Spinal cord (tissue), 10 donors: ENCODE data around the gene BCHE. TPM values are rescaled to one million over a fixed set of nuclear protein-coding genes. Genes with fewer than 3 reads are reported as not detected.
A peak's percentile ranks its signal among the peaks of the same experiment; 100 is the strongest.

Experiments used
- DNase-seq, 6 donors: peaks; one replicate each; pipeline versions ENCODE4 v3.0.0 to v3.0.0-alpha.2; 2013 to 2015; ENCODE audit warnings: low spot score in 6 of 6, low read depth in 4 of 6
- H3K27ac ChIP-seq: one replicate; pipeline ENCODE4 v1.5.1; 2013; ENCODE audit warnings: low read depth, low read length, control low read depth
- H3K27me3 ChIP-seq: one replicate; pipeline ENCODE4 v1.6.1; 2013; ENCODE audit warnings: low read length; ENCODE audit not compliant: control insufficient read depth, insufficient read depth
- H3K36me3 ChIP-seq: one replicate; pipeline ENCODE4 v1.6.1; 2013; ENCODE audit warnings: low read length; ENCODE audit not compliant: control insufficient read depth, insufficient read depth
- H3K4me1 ChIP-seq: one replicate; pipeline ENCODE4 v1.6.1; 2013; ENCODE audit warnings: low read length; ENCODE audit not compliant: control insufficient read depth, insufficient read depth
- H3K4me3 ChIP-seq: one replicate; pipeline ENCODE4 v1.5.1; 2013; ENCODE audit warnings: low read depth, low read length, control low read depth
- H3K9me3 ChIP-seq: one replicate; pipeline ENCODE4 v1.6.1; 2013; ENCODE audit warnings: low read length; ENCODE audit not compliant: control insufficient read depth, insufficient read depth
- WGBS: methylation state at CpG from one replicate; pipeline ENCODE4 v1.1.5; 2013; ENCODE audit warnings: missing lambda C conversion rate; ENCODE audit not compliant: insufficient coverage; 5-methylcytosine and 5-hydroxymethylcytosine counted together
- long read RNA-seq, 4 donors: transcript quantifications; one replicate each; lab custom pipeline, GENCODE V29; 2026
- polyA plus RNA-seq, 2 donors: library from polyadenylated mRNA; unstranded; fragments of 120-200 nt; gene quantifications; one replicate each; pipeline ENCODE4 v1.2.1, GENCODE V29; 2013; ENCODE audit not compliant: insufficient read length in 2 of 2
- total RNA-seq, 2 donors: library from RNA; depleted of rRNA in 1 of 2; stranded (reverse); fragments of 120-200 nt in 1 of 2; fragments of >200 nt in 1 of 2; gene quantifications; one replicate each; pipeline versions ENCODE4 v1.2.3 to v1.2.4, GENCODE V29; 2013 to 2014
- donor health status: healthy.

The BCHE gene
- total RNA-seq = 10 to 100 TPM; 32.1 to 41.0 TPM
- 10 to 100 TPM; 36.0 to 58.8 TPM for polyA plus RNA-seq
- long read RNA-seq, donor 1, transcript BCHE-201 (4 exons, 2,454 nt) = major isoform, 14 of 28 reads
- long read RNA-seq, donor 1, partial matches to known transcripts = 11 of 28 reads
- long read RNA-seq, donor 1, other reads (novel, unspliced or antisense) = 0 of 28 reads
- long read RNA-seq, donor 2, transcript BCHE-201 (4 exons, 2,454 nt) = major isoform, 9 of 10 reads
- long read RNA-seq, donor 2, partial matches to known transcripts = 0 of 10 reads
- long read RNA-seq, donor 2, other reads (novel, unspliced or antisense) = 0 of 10 reads
- long read RNA-seq, donor 3, transcript BCHE-201 (4 exons, 2,454 nt) = major isoform, 7 of 9 reads
- long read RNA-seq, donor 3, partial matches to known transcripts = 0 of 9 reads
- long read RNA-seq, donor 3, other reads (novel, unspliced or antisense) = 0 of 9 reads
- long read RNA-seq, donor 4, transcript BCHE-202 (3 exons, 702 nt) = minor isoform, 6 of 14 reads
- long read RNA-seq, donor 4, transcript BCHE-201 (4 exons, 2,454 nt) = major isoform, 8 of 14 reads
- long read RNA-seq, donor 4, partial matches to known transcripts = 0 of 14 reads
- long read RNA-seq, donor 4, other reads (novel, unspliced or antisense) = 0 of 14 reads

DNA sequence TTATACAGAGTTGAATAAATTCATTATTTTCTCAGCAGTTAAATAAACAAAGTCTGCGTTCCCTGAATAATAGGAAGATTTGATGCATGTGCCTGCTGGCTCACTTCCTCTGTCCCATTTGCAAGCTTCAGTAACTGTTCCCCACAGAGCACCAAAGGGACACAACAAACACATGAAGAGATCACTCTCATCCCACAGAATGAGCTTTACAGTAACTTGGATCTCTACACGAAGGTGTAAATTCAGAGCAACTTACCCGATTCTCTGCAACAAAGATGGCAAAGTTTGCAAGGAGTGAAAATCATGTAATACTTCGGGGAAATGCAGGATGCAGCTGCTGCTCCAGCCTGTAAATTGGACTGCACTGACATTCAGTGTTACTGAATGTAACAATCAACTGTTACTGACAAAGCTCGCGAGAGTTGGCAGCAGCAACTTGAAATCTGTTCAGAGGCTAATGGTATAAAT, at the start of gene BCHE:
TSS of gene BCHE (minus strand) at position 366 of the 468 bp plus-strand sequence. CDS start 6,390 bp downstream, outside the sequence.
- Histone ChIP-seq H3K36me3 (no peaks in the 10 kb centered on the region), H3K27me3 (no peaks in the 10 kb centered on the region), H3K4me1 (no peaks in the 10 kb centered on the region), H3K9me3 (no peaks in the 10 kb centered on the region), H3K27ac (peak within 1 kb of the TSS; percentile 62), H3K4me3 (peak within 1 kb of the TSS; percentile 53)
- 0% methylated on average over 2 of the region's 6 CpGs for WGBS
- peak; percentile 23 to 89 (median 69) for DNase-seq

DNA sequence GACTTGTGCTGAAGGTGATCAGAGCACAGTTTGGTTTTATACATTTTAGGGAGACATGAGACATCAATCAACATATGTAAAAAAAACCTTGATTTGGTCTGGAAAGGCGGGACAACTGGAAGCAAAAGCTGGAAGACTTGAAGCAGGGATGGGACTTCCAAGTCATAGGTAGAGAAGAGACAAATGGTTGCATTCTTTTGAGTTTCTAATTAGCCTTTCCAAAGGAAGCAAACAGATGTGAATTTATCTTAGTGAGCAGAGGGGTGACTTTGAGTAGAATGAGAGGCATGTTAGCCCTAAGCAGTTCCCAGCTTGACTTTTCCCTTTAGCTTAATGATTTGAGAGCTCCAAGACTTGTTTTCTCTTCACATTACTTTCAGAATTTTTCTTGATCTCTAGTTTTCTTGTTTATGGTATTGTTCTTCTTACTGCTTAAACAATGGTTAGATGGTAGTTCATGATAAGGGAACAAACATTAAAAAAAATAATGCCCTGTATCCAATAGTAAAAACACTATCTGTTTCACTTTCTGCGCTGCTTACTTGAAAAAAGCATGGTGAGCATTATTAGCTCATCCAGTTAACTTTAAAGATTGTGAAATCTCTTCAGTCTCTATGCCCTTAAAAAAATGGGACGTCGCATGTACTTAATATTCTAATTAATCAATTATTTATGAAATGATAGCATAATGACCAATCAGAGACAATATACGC, 48.5 kb upstream of the BCHE start:
- no peaks in the 10 kb centered on the region for H3K27me3 ChIP-seq
- 88% methylated on average over 1 of the region's 5 CpGs for WGBS

DNA sequence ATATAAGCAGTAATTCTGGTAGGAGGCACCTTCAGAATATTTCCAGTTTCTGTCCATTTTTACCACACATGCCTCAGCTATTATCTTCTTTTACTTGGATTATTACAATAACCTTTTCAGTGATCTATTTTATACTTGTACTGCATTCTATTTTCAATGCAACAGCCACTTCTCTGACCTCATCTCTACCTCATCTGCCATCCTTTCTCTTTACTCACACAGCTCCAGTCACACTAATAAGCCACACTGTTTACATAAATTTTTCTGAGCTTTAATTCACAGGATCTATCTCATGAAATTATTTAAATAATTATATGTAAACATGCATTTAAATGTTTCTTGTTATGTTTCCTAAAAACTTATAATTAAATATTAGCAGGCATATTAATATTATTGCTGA, 47.3 kb upstream of the BCHE start:
- H3K36me3 ChIP-seq = no peaks in the 10 kb centered on the region
- no peak overlapping the region for H3K4me3 ChIP-seq
- no peak overlapping the region for H3K27ac ChIP-seq
- H3K27me3 ChIP-seq = no peaks in the 10 kb centered on the region
- H3K4me1 ChIP-seq = no peaks in the 10 kb centered on the region
- no peak for DNase-seq
- no peaks in the 10 kb centered on the region for H3K9me3 ChIP-seq

More for the DNA sequence above, 48.5 kb upstream of the BCHE start:
- Histone ChIP-seq H3K4me1 (no peaks in the 10 kb centered on the region), H3K27ac (no peak overlapping the region), H3K4me3 (no peak overlapping the region), H3K36me3 (no peaks in the 10 kb centered on the region), H3K9me3 (no peaks in the 10 kb centered on the region)
- DNase-seq = no peak

DNA sequence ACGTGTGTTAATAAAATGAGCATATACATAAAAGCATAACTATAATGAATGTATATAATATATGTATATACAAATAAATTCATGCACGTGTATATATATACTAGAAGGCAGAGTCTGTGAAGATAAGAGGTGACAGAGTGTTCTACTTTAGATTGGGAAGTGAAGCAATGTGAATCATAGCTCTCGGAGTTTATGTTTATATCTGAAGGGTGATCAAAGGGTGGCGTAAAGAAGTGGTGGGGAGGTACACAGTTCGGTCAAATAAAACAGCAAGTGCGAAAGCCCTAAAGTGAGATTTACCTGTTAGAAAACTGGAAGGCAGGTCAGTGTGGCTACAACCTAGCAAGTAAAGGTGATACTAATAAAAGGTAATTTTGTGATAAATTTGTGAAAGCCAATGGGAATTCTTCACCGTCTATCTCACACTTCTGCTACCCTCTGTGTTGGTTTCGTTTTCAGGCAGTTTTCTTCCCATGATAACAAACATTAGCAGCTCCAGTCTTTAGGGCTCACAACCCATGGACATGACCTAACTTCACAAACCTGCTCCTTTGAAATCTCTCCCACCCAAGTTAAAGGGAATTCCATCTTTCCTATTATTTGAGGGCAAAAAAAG, 46.7 kb upstream of the BCHE start:
- Histone ChIP-seq H3K4me1 (no peaks in the 10 kb centered on the region), H3K9me3 (no peaks in the 10 kb centered on the region), H3K27ac (no peak overlapping the region), H3K36me3 (no peaks in the 10 kb centered on the region), H3K27me3 (no peaks in the 10 kb centered on the region), H3K4me3 (no peak overlapping the region)
- 89% methylated on average over 3 of the region's 8 CpGs for WGBS
- no peak for DNase-seq

DNA sequence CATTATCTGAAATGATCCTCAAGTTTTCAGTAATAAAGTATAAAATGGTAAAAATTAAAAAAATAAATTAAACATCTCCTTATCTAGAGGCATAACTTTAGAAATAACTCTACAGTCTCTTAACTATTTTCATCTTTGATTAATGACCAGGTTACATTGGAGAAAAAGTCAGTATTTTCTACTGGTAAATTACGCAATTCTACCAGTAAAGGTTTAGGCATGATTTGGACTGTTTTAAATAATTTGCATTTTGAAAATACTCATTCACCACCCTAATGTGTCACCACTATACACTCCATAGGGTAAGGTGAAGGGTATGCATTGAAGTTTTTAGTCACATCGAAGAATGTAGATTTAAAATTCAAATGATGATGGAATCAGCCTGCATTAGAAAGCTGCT, 45.9 kb upstream of the BCHE start:
- DNase-seq = no peak
- no peaks in the 10 kb centered on the region for H3K36me3 ChIP-seq
- no peaks in the 10 kb centered on the region for H3K27me3 ChIP-seq
- no CpG with 5 or more reads among the region's 2 CpGs for WGBS
- no peaks in the 10 kb centered on the region for H3K9me3 ChIP-seq
- H3K4me3 ChIP-seq = no peak overlapping the region
- H3K27ac ChIP-seq = no peak overlapping the region
- no peaks in the 10 kb centered on the region for H3K4me1 ChIP-seq

DNA sequence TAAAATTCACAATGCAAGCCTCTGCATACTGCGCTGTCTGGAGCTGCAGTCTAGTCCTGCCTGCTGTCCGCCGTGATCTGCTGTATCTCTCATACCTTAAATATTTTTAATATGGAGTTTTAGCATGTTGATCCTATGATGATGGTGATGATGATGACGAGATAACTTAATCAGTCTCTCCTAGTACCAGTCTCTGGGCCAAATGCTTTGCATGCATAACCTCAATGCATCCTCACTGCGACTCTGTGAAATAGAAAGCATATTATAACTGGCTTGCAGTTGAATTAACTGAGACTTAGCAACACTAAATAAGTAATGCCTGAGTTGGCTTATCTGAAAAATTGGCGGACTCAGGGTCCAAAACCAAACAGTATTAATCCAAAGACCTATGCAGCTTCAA, 38.4 kb upstream of the BCHE start:
- Histone ChIP-seq H3K36me3 (no peaks in the 10 kb centered on the region), H3K27me3 (no peaks in the 10 kb centered on the region), H3K27ac (no peak overlapping the region), H3K4me3 (no peak overlapping the region), H3K9me3 (peaks cover 2% of the 10 kb centered on the region), H3K4me1 (no peaks in the 10 kb centered on the region)
- WGBS = no CpG with 5 or more reads among the region's 6 CpGs
- DNase-seq = no peak

DNA sequence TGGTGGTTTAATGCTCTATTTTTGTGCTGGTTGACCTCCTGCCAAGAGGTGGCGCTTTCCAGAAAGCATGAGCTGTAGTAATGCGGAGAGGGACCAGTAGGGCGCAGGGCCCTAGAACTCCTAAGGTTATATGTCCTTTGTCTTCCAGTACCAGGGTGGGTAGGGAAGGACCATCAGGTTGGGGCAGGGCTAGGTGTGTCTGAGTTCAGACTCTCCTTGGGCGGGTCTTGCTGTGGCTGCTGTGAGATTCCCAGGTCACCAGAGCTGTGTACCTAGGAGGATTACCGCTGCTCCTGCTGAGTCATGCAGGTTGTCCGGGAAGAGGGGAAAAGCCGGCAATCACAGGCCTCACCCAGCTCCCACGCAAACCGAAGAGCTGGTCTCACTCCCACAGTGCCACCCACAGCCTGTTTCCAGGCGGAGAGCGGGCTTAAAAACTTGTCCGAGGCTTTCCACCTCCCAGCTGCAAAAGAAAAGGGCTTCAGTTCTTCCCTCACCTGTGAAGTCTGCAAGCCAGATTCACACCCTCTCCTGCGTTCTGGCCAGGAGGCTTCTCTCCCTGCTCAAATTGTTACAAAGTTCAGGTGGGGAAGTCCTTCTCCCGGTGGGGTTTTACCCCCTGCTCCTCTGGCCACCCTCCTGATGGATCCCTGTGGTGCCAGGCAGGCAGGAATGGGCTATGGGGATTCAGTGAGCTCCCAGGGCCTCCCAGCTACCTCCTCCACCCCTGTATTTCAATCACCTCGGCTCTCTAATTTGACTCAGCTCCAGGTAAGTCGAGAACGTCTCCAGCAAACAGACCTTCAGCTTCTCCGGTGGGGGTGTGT, 37.7 kb upstream of the BCHE start:
- Histone ChIP-seq H3K27ac (no peak overlapping the region), H3K4me1 (no peaks in the 10 kb centered on the region), H3K4me3 (no peak overlapping the region), H3K27me3 (no peaks in the 10 kb centered on the region), H3K36me3 (no peaks in the 10 kb centered on the region), H3K9me3 (peaks cover 2% of the 10 kb centered on the region)
- WGBS = 98% methylated on average over 15 of the region's 18 CpGs
- DNase-seq = no peak

DNA sequence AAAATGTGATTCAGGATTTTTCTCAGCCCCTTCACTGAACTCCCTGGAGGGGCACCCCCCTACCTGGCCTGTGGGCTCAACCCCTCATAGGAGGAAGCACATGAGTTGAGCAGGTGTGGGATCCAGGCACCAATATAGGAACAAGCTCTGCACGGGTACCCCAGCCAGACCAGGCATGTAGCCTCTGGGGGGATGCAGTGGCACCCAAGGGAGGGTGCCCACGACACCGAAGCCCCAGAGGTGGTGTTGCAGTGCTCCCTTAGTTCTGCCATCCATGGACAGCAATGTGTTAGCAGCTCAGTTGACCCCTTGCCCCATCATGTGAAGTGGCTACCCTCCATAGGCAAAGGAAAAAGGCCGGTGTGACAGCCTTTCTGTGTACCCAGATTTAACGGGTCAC, 30.9 kb upstream of the BCHE start:
- Histone ChIP-seq H3K36me3 (no peaks in the 10 kb centered on the region), H3K9me3 (peaks cover 2% of the 10 kb centered on the region), H3K27ac (no peak overlapping the region), H3K27me3 (no peaks in the 10 kb centered on the region), H3K4me1 (no peaks in the 10 kb centered on the region), H3K4me3 (no peak overlapping the region)
- WGBS = 92% methylated on average over 5 of the region's 5 CpGs
- no peak for DNase-seq

DNA sequence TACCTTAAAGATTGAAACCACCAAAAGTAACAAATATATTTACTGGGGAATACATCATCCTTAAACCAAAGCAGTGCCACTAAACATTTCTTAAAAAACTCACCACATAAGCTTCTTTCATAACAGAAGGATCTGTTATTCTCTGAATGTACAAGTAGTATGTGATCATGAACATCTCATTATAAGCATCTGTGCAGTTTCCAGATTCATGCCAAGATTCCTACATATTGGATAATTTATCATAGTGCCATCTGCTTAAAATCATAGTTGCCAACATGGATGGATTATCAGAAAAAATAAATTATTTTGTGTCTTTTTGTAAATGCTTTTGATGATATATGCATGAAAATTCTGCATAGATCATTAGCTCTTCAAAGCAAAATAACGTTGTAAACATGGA, 21.8 kb upstream of the BCHE start:
- Histone ChIP-seq H3K27ac (no peak overlapping the region), H3K36me3 (no peaks in the 10 kb centered on the region), H3K4me3 (no peak overlapping the region), H3K9me3 (no peaks in the 10 kb centered on the region), H3K27me3 (no peaks in the 10 kb centered on the region), H3K4me1 (no peaks in the 10 kb centered on the region)
- WGBS = no CpG with 5 or more reads among the region's 1 CpG
- peak in 2 of 6 donors; percentile 43 to 84 for DNase-seq
